HG03342 (cell line): ENCODE measurements around the gene TRAF2.
A peak's percentile ranks its signal among the peaks of the same experiment; 100 is the strongest.
"Not testable (repeated sequence)": the region's sequence is repeated elsewhere in the genome, so short reads cannot be mapped to it uniquely, and the experiment has no call there.

Source experiments
- ATAC-seq: cut with Tn5 transposase; IDR thresholded peaks from one replicate; pipeline ENCODE4 v1.9.1; 2021; ENCODE audit warnings: mild to moderate bottlenecking, moderate library complexity; ENCODE audit not compliant: unreplicated experiment

TRAF2 gene

DNA sequence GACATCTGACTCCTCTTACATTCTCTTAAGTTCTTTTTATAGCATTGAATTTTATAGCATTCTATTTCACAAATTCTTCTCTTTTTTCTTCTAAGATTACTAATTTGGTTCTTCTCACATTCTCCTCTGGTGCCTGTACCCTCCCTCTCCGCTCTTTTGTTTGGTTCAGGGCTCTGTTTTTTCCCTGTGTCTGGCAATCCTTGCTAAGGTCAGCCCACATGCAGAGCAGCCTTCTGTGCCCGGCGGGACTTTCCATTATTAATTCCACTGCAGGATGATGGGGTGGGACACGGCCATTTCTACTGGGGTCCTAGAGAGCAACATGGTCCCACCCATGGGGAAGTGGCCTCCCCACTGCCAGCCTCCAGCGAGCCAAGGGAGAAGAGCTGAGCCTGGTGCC is 9.8 kb upstream of the TRAF2 start:
- no peak for ATAC-seq

DNA sequence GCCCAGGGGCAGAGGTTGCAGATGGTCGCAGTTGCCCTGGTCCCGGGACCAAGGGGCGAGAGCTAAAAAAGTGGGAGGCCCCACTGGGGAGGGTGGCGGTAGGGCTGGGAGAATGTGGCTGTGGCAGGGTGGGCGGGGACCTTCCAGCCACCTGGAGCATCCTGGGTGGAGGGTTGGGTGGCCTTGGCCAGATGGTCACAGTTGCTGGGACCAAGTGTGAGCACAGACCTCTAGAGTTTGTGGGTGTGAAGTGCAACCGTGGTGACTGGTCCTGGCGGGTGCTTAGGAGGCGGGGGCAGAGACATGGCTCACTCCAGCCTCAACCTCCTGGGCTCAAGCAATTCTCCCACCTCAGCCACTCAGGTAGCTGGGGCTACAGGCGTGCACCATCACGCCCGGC is 5.7 kb upstream of the TRAF2 start:
- no peak for ATAC-seq

DNA sequence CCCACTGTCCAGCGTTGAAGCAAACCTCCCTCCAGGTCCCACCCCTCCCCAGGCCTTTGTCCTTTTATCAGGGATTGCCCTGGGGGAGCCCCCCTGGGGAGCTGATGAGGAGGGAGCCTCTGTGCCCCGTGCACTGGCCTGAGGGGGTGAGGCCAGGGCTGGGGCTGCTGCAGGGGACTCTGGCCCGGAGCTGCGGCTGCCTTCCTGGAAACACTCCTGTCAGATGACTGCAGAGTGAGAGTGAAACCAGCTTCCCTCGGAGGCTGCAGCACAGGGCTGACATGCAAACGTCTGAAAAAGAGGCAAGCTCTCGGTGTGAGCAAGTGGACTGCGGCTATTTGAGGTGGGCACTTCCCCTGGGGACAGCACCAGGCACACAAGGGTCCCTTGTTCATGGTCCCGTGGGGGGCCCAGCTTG is 4.6 kb upstream of the TRAF2 start:
- ATAC-seq = no peak

DNA sequence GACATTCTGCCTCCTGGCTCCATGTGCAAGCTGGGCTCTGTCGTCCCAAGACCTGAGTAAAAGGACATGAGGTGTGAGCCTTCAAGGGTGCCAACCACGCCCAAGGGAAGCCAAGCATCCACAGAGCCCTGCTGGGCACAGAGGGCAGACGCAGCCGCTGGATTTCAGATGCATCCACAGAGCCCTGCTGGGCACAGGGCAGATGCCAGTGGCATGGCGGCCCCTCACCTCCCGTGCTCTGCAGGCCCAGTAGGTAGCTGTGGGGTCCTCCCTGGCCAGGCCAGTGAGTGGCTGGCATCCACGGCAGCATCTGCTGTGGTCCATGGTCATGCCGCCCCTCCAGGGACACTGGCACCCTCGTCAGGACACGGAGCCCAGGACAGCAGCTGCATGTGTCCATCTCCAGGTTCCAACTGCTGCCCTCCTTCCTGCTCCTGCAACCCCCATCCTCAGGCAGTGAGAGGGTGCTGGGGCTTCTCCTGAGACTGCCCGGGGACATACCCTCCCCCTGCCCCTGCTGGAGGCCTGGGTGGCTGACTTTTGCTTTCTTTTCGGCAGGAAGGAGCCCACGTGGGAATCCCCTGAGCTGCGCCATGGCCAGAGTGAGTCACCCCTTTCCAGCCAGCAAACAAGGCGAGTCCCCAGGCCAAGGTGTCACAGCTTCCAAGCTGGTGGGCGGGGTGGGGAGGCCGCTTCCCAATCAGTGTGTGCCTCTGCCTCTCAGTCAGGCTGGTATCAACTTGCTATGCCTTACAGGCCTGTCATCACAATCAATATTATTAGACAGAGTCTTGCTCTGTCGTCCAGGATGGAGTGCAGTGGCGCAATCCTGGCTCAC is 4.0 kb upstream of the TRAF2 start:
- ATAC-seq = peak; percentile 38

DNA sequence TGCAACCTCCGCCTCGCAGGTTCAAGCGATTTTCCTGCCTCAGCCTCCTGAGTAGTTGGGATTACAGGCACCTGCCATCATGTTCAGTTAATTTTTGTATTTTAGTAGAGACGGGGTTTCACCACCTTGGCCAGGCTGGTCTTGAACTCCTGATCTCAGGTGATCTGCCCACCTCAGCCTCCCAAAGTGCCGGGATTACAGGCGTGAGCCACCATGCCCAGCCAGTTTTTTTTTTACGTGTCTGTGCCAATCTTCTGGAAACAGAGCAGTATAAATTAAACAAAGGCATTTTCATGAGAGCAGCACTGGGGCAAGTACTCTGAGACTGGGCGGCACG is 3.4 kb upstream of the TRAF2 start:
- ATAC-seq = not testable (repeated sequence)

DNA sequence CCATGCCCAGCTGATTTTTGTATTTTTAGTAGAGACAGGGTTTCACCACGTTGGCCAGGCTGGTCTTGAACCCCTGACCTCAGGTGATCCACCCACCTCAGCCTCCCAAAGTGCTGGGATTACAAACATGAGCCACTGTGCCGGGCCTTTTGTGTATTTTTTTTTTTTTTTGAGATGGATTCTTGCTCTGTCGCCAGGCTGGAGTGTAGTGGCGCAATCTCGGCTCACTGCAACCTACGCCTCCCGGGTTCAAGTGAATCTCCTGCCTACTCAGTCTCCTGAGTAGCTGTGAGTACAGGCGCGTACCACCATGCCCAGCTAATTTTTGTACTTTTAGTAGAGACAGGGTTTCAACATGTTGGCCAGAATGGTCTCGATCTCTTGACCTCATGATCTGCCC is 2.6 kb upstream of the TRAF2 start:
- ATAC-seq = not testable (repeated sequence)

DNA sequence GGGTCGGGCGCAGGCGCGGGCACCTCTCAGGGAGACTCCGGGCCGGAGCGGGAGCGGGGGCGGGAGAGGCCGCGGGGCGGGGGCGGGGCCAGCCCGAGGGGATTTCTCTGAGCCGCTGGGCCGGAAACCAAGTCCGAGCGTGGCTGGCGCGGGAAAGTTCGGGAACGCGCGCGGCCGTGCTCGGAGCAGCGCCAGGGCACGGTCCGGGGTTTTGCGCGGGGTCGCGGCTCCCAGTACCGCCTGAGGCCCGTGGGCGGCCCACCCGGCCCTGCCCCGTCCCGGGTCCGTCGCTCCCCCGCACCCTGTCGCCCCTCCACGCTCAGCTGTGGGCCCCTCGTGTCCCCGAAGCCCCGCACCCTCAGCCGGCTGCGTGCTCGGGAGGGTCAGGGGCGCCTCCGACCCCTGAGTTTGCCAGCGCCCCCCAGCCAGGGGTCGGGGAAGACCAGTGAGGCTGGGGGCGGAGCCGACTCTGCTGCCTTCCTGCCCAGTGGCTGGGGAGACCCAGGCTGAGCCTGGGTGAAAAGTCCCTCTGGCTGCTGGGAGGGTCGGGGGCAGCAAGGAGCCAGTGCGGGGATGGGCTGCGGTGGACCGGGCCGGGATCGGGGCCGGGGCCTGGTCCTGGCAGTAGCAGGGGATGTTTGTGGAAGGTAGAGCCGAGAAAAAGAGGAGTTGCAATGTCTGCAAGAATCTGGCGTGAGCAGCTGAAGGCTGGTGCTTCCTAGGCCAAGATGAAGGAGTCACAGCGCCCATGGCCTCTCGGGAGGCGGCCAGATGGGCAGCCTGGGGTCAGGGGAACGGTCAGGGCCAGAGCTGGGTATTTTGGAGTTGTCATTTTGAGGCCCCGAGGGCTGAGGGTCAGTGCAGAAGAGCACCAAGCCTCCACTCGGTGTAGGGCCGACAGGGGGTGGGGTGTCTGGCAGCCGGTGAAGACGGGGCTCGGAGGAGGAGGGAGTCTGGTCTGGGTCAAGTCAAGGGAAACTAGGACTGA is 588 bp downstream of the TRAF2 start:
- ATAC-seq = peak; percentile 24

DNA sequence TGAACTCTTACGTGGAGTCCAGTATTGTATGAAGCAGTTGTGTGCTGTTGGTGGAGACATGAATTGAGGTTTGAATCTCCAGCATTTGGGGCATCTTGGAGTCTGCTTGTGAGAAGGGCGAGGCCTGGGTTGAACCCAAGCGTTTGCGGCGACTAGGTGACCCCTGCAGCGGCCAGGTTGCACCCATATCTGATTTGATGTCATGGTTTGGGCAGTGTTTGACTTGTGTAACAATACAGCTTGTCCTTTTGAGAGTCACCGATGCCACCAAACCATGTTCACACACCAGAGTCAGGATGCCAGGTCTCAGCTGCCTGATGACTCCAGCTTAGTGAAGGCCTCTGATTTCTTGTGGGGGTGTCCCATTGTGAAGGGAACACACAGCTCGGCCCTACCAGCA is 2.1 kb downstream of the TRAF2 start:
- ATAC-seq = no peak

DNA sequence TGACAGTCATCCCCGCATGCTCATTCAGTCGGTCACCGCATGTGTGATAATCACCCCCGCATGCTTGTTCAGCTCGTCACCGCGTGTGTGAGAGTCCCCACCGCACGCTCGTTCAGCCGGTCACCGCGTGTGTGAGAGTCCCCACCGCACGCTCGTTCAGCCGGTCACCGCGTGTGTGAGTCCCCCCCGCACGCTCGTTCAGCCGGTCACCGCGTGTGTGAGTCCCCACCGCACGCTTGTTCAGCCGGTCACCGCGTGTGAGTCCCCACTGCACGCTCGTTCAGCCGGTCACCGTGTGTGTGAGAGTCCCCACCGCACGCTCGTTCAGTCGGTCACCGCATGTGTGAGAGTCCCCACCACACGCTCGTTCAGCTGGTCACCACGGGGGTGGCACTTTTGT is 3.5 kb downstream of the TRAF2 start:
- ATAC-seq = no peak

DNA sequence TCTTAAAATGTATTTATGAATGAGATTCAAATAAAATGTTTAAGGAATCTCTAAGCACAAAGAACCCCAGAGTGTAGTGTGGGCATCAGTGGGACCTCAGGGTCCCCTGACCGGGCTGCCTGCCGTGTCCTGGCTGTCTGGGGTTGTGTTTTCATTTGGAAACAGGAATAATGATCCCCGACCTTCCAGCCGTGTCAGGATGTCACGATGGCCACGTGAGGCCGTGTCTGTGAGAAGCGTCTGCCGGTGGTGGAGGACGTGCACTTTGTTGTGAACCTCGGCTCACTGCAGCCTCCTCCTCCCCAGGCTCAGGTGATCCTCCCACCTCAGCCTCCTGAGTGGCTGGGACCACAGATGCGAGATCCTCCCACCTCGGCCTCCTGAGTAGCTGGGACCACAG is 4.3 kb downstream of the TRAF2 start:
- no peak for ATAC-seq

DNA sequence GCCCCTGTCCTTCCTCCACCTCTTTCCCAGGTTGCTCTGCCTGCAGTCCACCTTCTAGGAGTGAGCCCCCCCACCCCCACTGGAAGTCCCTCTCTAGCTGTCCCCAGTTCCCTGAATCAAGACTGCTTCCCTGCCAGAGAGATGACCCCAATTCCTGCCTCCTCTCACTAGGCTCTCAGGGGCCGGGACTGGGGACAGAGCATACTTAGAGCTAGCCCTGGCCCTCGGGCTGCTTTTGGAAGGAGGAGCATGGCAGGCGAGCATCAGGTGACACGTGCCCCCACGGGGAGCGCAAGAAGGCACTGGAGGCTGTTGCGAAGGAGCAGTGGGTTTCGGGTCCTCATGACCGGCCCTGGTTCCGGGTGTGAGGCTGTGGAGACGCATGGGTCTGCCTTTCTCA is 9.7 kb downstream of the TRAF2 start:
- no peak for ATAC-seq

DNA sequence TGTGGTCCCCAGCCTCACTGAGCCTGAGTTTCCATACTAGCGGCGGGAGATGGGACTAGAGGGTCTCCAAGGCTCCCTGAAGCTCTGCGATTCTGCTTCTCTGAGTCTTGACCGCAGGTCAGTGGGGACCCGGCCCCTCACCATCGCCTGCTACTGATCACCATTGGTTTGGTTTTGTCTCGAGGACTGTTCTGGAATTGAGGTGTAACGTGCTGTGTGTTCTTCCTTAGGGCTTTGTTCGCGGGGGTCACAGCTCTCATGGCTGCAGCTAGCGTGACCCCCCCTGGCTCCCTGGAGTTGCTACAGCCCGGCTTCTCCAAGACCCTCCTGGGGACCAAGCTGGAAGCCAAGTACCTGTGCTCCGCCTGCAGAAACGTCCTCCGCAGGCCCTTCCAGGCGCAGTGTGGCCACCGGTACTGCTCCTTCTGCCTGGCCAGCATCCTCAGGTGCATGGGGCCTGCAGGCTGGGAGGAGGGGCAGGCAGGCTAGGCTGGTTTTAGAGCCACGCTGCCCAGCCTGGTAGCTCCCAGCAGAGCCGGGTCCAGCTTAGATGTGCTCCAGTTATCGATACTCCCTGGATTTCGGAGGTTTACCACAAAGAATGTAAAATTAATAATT is 12.3 kb downstream of the TRAF2 start:
- no peak for ATAC-seq

DNA sequence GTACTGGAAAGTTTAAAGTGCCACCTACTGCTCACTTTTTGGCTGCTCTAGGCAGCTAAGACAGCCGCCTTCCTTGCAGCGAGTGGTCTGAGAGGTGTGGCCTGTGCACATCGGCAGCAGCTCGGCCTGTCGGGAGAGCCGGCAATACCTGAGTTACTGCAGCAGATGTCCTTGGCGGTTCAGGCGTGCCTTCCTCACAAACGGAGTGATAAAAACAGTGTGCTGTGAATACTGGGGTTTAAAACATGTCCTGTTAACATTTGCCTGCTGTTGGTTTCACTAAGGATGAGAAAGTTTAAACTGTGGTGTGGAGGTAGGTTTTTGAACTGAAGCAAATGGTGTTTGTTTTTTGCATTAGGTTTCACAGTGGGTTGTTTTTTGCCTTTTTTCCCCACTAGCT is 12.9 kb downstream of the TRAF2 start:
- no peak for ATAC-seq

DNA sequence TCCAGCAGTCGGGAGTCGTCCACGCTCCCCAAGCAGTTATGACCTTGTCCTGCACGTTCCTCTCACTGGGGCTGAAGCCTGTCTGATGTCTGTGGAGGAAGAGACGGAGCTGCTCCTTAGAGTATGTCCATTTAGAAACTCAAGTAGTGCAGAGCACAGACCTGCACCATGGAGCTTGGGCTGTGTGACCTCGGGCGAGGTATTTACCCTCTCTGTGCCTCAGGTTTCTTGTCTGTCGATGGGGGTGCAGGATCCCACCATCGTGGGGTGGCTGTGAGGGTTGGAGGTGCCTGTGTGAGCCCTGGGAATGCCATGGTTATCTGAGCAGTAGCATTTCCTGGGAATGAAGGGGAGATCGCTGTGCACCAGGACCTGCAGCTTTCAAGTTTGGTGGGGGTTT is 14.2 kb downstream of the TRAF2 start:
- ATAC-seq = no peak

DNA sequence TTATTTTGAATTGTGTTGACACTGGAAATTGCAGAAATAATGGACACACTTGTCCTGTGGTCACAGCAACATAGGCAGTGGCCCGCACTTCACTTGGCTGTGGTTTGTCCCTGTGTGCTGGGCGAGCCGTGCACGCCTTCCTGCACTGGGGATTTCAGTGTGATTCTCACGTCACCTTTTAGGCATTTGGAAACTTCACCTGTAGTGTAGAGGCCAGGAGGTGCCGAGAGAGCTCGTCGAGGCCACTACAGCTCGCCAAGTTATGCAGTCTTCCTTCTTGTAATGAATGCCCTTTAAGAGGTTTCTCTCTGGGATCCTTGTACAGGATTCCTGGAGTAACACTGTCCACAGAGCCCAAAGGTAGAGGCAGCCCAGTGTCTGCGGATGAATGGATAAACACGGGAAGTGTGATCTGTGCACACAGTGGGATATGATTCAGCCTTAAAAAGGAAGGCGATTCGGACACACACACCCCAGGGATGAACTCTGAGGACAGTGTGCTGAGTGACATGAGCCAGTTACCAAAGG is 14.7 kb downstream of the TRAF2 start:
- no peak for ATAC-seq

DNA sequence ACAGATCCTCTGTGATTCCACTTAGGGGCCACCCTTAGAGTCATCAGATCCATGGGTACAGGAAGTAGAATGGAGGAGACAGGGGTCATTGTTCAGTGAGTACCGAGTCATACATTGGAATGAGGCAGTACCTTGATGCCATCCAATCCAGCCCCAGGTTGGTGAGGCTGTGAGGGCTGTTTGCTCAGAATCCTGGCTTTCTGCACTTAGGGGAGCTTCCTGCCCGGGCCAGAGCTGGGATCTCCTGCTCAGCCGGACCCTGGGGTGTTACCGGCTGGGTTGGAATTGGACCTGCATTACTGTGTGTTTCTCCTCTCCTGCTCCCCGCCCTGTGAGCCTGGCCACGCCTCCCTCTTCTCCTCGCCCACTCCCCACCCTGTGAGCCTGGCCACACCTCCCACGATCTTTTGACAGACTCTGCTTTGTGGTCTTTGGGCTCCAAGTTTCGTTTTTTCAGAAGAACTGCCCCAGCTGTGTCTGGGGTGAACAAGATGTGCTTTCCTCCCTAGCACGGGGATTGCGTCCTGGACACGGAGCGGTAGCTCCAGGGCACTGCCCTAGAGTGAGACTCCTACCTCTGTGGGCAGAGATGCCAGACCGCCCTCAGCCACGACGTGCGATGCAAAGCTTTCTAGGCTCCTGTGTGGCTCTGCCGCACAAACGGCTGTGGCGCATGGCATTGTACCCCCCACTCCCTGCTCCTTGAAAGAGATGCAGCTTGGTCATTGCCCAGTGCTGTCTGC is 15.4 kb downstream of the TRAF2 start:
- peak; percentile 63 for ATAC-seq

DNA sequence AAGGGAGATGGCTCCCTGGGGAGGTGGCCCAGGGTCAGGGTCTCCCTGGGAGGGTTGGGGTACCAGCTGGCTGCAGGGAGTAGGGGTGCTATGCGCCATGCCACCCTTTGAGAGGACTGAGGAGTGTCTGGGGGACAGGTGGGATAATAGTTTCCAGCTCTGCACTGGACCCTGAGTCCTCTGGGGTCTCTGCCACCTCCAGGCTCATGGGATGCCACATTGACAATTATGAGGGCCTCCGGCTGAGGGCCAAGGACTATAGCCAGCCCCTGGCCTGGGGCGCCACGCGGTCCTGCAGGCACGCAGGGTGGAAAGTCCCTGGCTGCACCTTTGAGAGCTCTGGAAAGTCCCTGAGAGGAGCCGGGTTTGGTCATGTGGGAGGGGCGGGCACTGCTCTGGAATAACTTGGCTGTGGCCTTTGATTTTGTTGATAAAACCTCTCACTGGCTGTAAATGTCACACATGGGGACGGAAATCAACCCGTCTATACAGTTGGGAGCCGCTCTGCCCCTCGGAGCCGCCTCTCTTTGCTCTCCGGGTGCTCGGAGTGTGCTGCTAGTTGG is 16.0 kb downstream of the TRAF2 start:
- ATAC-seq = peak; percentile 49

DNA sequence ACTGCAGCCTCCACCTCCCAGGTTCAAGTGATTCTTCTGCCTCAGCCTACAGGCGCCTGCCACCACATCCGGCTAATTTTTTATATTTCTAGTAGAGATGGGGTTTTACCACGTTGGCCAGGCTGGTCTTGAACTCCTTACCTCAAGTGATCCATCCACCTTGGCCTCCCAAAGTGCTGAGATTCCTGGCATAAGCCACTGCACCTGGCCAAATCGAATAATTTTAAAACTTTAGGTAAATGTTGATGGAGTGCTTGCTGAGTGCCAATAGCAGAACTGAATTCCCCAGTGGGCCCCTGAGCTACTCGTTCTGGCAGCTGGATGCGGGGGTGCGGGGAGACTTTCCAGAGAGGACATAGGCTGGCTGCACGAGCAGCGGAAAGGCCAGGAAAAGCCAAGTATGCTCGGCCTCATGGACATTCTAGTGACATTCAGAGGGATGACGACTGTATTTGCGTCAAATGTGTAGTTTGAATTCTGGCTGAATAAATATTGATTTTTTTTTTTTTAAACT is 16.8 kb downstream of the TRAF2 start:
- no peak for ATAC-seq

DNA sequence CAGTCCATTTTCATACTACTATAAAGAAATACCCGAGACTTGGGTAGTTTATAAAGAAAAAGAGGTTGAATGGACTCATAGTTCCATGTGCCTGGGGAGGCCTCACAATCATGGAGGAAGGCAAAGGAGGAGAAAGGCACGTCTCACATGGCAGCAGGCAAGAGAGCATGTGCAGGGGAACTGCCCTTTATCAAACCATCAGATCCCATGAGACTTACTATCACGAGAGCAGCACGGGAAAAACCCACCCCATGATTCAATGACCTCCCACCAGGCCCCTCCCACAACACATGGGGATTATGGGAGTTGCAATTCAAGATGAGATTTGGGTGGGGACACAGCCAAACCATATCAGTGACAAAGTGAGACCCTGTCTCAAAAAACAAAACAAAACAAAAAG is 19.9 kb downstream of the TRAF2 start:
- no peak for ATAC-seq
